Ovary (tissue), 1 donor: ENCODE data around the gene REEP1.

ENCODE experiments used
- EP300 ChIP-seq: sonication (generic); formaldehyde crosslinking; IDR thresholded peaks from one replicate; pipeline ENCODE4 v1.6.1; 2017; ENCODE audit warnings: antibody characterized with exemption
- POLR2A ChIP-seq: fragments of 450-650 bp; IDR thresholded peaks from one replicate; pipeline ENCODE4 v1.6.1; 2017; ENCODE audit warnings: antibody characterized with exemption, mild to moderate bottlenecking, moderate library complexity

DNA sequence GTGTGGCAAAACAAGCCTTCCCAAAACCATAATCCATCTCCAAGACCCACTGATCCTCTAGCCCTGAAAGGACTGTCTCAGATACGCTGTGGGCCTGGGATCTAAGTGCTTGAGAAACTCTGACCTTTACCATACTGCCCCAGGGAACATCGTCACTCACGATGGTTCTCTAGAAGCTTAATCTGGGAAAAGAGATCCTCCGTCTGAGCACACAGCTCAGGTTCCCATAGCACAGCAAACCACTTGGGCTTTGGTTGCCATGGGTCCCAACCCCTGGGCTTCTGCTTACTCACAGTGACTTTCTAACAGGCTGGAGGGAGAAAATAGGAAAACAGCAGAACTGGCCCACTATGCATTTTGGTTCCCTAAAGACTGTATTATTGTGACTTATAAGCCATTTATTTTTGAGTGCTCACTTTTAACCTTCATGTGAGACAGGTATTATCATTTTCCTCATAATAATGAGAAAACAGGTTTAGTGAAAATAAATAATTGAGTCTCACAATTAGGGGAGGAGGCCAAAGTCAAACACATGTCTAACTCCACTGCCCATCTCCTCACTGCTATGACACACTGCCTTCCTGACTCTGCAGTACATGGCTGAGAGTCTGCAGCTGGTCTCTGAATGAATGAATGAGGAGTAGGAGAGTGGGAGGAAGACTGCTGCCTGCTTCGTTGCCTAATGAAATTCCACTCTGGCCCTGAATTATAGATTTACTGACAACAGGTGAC is 46.7 kb downstream of the REEP1 start:
- no peak for TF ChIP-seq EP300
- TF ChIP-seq POLR2A = no peak
